K562 (cell line): Measurements from ENCODE around the gene EFCAB10. TPM values are rescaled to one million over a fixed set of nuclear protein-coding genes. Genes with fewer than 3 reads are reported as not detected.

Source experiments
- AFF4 ChIP-seq: sonication (generic); formaldehyde crosslinking; IDR thresholded peaks from 2 replicates; pipeline ENCODE4 v1.8.0; 2023; ENCODE audit warnings: mild to moderate bottlenecking, missing genetic modification reagents
- BHLHE40 ChIP-seq: IDR thresholded peaks from 2 replicates; pipeline ENCODE4 v1.6.1; 2011; ENCODE audit warnings: low read length, improper control_type of control experiment
- EP400 ChIP-seq: fragments of 450-650 bp; IDR thresholded peaks from 2 replicates; pipeline ENCODE4 v1.6.1; 2017; ENCODE audit warnings: antibody characterized with exemption, mild to moderate bottlenecking, moderate library complexity
- ETV6 ChIP-seq, 3 experiments: fragments of 150-350 bp in 1 of 3; sonication (generic) in 1 of 3; formaldehyde crosslinking in 1 of 3; IDR thresholded peaks; 2 replicates each; pipeline versions ENCODE4 v1.6.1 to v1.8.0; 2014 to 2022; ENCODE audit warnings: borderline replicate concordance in 2 of 3, low read depth in 2 of 3, antibody characterized with exemption in 1 of 3, low read length in 1 of 3, mild to moderate bottlenecking in 1 of 3, missing genetic modification reagents in 1 of 3
- GTF3C2 ChIP-seq: IDR thresholded peaks from 3 replicates; pipeline ENCODE4 v1.6.1; 2011; ENCODE audit warnings: borderline replicate concordance, mild to moderate bottlenecking, moderate library complexity; ENCODE audit not compliant: insufficient read length; ENCODE audit errors: extremely low read depth
- POLR2H ChIP-seq: IDR thresholded peaks from 2 replicates; pipeline ENCODE4 v1.6.1; 2016; ENCODE audit warnings: missing genetic modification characterization, low read depth, mild to moderate bottlenecking, control low read depth, missing compliant biosample characterization, moderate library complexity
- SAFB ChIP-seq: fragments of 200-400 bp; formaldehyde crosslinking; IDR thresholded peaks from 2 replicates; pipeline ENCODE4 v1.6.1; 2017; ENCODE audit warnings: low read depth, low read length, borderline replicate concordance
- TRIM28 ChIP-seq: fragments of 450-650 bp; IDR thresholded peaks from 2 replicates; pipeline ENCODE4 v1.6.1; 2017
- ZBTB11 ChIP-seq, 3 experiments: fragments of 200-800 bp in 1 of 3; fragments of 250-450 bp in 1 of 3; fragments of 450-650 bp in 1 of 3; sonication (Bioruptor Pico) in 1 of 3; sonication (Bioruptor generic) in 1 of 3; formaldehyde crosslinking in 1 of 3; IDR thresholded peaks; 2 replicates each; pipeline versions ENCODE4 v1.6.1 to v1.8.0; 2016 to 2022; ENCODE audit warnings: mild to moderate bottlenecking in 2 of 3, missing genetic modification characterization in 2 of 3, missing compliant biosample characterization in 1 of 3, moderate library complexity in 1 of 3
- ZKSCAN1 ChIP-seq: fragments of 150-350 bp; IDR thresholded peaks from 2 replicates; pipeline ENCODE4 v1.6.1; 2016; ENCODE audit warnings: low read depth, low read length
- ZNF165 ChIP-seq: fragments of 250-450 bp; sonication (Bioruptor Pico); IDR thresholded peaks from 2 replicates; pipeline ENCODE4 v1.4.0; 2020; ENCODE audit warnings: borderline replicate concordance
- ZNF395 ChIP-seq: fragments of 200-800 bp; sonication (Bioruptor generic); IDR thresholded peaks from 2 replicates; pipeline ENCODE4 v1.6.1; 2017; ENCODE audit warnings: missing genetic modification characterization, missing compliant biosample characterization
- ZNF589 ChIP-seq: fragments of 200-800 bp; sonication (Bioruptor generic); IDR thresholded peaks from 2 replicates; pipeline ENCODE4 v1.6.1; 2016; ENCODE audit warnings: low read depth, missing genetic modification characterization, missing compliant biosample characterization
- ZNF75A ChIP-seq: fragments of 450-650 bp; formaldehyde crosslinking; IDR thresholded peaks from 2 replicates; pipeline ENCODE4 v1.4.0; 2020; ENCODE audit warnings: mild to moderate bottlenecking
- polyA plus RNA-seq, 8 experiments: library from polyadenylated mRNA; depleted of rRNA in 4 of 8; stranded (reverse) in 5 of 8; unstranded in 3 of 8; fragments of >200 nt; fragmentation: Nextera tagmentation in 2 of 8; fragmentation: Illumina TruSeq in 1 of 8; extraction: Ambion mirVana in 2 of 8; extraction: Trizol in 1 of 8; gene quantifications; 2 replicates each; pipeline versions ENCODE4 v1.2.1 to v1.2.3, GENCODE V29; 2011 to 2014; ENCODE audit warnings: inconsistent platforms in 1 of 8, missing spikeins in 1 of 8
- total RNA-seq, 7 experiments: library from RNA; depleted of rRNA in 6 of 7; stranded (reverse); fragments of >200 nt in 6 of 7; fragmentation: Illumina TruSeq in 2 of 7; extraction: Trizol in 2 of 7; gene quantifications; 2 replicates each; pipeline versions ENCODE4 v1.2.1 to v1.2.3, GENCODE V29; 2011 to 2021; ENCODE audit warnings: low replicate concordance in 1 of 7

EFCAB10 gene
- total and polyA plus RNA-seq, 9 of the 15 experiments (the other 6 are each of a cell fraction or from before 2014, with no cell fraction given) = 5.0 to 21.4 (median 16.8) TPM

- TF ChIP-seq ZNF395 (no peak; the same call in 1 of the 2 replicates), BHLHE40 (no peak), POLR2H (tag) (no peak), EP400 (peak; percentile 92), ZKSCAN1 (peak; percentile 43; the same call in 1 of the 2 replicates), AFF4 (CRISPR knock-in tag) (no peak), ZNF165 (CRISPR knock-in tag) (no peak), ZNF75A (CRISPR knock-in tag) (no peak), ZBTB11 (CRISPR knock-in tag; IDR thresholded peaks at IDR 0.05) (no peak), ETV6 (IDR thresholded peaks at IDR 0.05; ENCODE audit: borderline replicate concordance in 1 of 2, low read depth in 2 of 2, low read length in 1 of 2) (no peak), ETV6 (CRISPR knock-in tag; IDR thresholded peaks at IDR 0.05; ENCODE audit: borderline replicate concordance) (peak; percentile 93; the same call in 1 of the 2 replicates), GTF3C2 (no peak), SAFB (no peak), TRIM28 (no peak), ZNF589 (CRISPR knock-in tag) (no peak)
Observed at GRCh38 chr7:105521027-105521716, 60.1 kb downstream of the EFCAB10 start (continued).
